Measurements from ENCODE around the gene WDFY1.

- TF ChIP-seq CTCF (IDR thresholded peaks at IDR 0.05) (no peak), POLR2AphosphoS5 (IDR thresholded peaks at IDR 0.05) (no peak), POLR2A (IDR thresholded peaks at IDR 0.05) (no peak), EP300 (IDR thresholded peaks at IDR 0.05) (no peak)
These were observed 4.2 kb upstream of the WDFY1 start for GRCh38 chr2:223949241-223949840.
